Measurements from ENCODE around the gene SH3RF1. TPM values are rescaled to one million over a fixed set of nuclear protein-coding genes. Genes with fewer than 3 reads are reported as not detected.

Gene SH3RF1
- total and polyA plus RNA-seq, 2 of the 13 experiments (the other 11 are each of a cell fraction or from before 2014, with no cell fraction given), result 3.1 to 3.2 TPM

DNA sequence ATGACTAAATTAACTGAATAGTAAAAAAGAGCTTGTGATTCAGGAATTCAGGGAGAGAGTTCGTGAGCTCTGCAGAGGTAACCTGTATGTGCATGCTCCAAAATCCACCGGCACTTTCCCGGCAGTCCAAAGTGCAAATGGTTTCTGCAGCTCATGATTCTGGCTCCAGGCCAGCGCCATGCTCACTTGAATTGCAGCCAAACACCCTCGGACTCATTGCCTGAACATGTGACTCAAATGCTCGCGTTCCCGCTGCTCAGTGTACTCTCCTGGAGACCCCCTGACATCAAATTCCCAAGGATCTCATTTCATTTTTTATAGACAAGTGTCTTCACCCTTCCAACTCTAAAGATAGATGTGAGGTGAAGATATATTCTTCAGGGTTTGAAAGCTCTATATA, 44.1 kb upstream of the SH3RF1 start (continued):
- peak; percentile 15; the same call in 1 of the 2 replicates for TF ChIP-seq CTCF (CRISPR knock-in tag; IDR thresholded peaks at IDR 0.05)
- no peak for TF ChIP-seq HNF1A (IDR thresholded peaks at IDR 0.05; ENCODE audit: low read depth)
- no peak for TF ChIP-seq HNF1A (CRISPR knock-in tag; IDR thresholded peaks at IDR 0.05; ENCODE audit: borderline replicate concordance)
- TF ChIP-seq ZNF580 (CRISPR knock-in tag; IDR thresholded peaks at IDR 0.05; ENCODE audit: borderline replicate concordance, low read depth), result peak; percentile 83; the same call in 1 of the 2 replicates
- TF ChIP-seq ZNF232 (CRISPR knock-in tag; IDR thresholded peaks at IDR 0.05; ENCODE audit: borderline replicate concordance), result peak; percentile 62; the same call in 1 of the 2 replicates
- TF ChIP-seq, protein P1, sequence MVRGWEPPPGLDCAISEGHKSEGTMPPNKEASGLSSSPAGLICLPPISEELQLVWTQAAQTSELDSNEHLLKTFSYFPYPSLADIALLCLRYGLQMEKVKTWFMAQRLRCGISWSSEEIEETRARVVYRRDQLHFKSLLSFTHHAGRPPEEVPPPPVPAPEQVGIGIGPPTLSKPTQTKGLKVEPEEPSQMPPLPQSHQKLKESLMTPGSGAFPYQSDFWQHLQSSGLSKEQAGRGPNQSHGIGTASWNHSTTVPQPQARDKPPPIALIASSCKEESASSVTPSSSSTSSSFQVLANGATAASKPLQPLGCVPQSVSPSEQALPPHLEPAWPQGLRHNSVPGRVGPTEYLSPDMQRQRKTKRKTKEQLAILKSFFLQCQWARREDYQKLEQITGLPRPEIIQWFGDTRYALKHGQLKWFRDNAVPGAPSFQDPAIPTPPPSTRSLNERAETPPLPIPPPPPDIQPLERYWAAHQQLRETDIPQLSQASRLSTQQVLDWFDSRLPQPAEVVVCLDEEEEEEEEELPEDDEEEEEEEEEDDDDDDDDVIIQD (CRISPR knock-in tag; IDR thresholded peaks at IDR 0.05; ENCODE audit: low read depth), result peak; percentile 88
- peak; percentile 98 for TF ChIP-seq SALL1 (CRISPR knock-in tag; IDR thresholded peaks at IDR 0.05)
- TF ChIP-seq, protein P2, sequence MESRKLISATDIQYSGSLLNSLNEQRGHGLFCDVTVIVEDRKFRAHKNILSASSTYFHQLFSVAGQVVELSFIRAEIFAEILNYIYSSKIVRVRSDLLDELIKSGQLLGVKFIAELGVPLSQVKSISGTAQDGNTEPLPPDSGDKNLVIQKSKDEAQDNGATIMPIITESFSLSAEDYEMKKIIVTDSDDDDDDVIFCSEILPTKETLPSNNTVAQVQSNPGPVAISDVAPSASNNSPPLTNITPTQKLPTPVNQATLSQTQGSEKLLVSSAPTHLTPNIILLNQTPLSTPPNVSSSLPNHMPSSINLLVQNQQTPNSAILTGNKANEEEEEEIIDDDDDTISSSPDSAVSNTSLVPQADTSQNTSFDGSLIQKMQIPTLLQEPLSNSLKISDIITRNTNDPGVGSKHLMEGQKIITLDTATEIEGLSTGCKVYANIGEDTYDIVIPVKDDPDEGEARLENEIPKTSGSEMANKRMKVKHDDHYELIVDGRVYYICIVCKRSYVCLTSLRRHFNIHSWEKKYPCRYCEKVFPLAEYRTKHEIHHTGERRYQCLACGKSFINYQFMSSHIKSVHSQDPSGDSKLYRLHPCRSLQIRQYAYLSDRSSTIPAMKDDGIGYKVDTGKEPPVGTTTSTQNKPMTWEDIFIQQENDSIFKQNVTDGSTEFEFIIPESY (CRISPR knock-in tag; IDR thresholded peaks at IDR 0.05), result 0 out of 2 replicates have a peak, but pooled peaks have one; percentile 8
- peak; percentile 75 for TF ChIP-seq RCOR2 (CRISPR knock-in tag; IDR thresholded peaks at IDR 0.05)
- TF ChIP-seq ZNF792 (CRISPR knock-in tag; IDR thresholded peaks at IDR 0.05), result peak; percentile 69; the same call in 1 of the 2 replicates
- TF ChIP-seq ZNF17 (CRISPR knock-in tag; IDR thresholded peaks at IDR 0.05), result peak; percentile 78; the same call in 1 of the 2 replicates
- peak; percentile 86 for TF ChIP-seq POGZ (CRISPR knock-in tag; IDR thresholded peaks at IDR 0.05)
- TF ChIP-seq HMG20A (CRISPR knock-in tag; IDR thresholded peaks at IDR 0.05; ENCODE audit: borderline replicate concordance), result peak; percentile 76; the same call in 1 of the 2 replicates
- TF ChIP-seq CREM (IDR thresholded peaks at IDR 0.05), result 0 out of 2 replicates have a peak, but pooled peaks have one; percentile 39
- TF ChIP-seq CREM (CRISPR knock-in tag; IDR thresholded peaks at IDR 0.05), result no peak
- TF ChIP-seq FOXO1 (CRISPR knock-in tag; IDR thresholded peaks at IDR 0.05), result peak; percentile 22; the same call in 1 of the 2 replicates
- TF ChIP-seq, protein P3, sequence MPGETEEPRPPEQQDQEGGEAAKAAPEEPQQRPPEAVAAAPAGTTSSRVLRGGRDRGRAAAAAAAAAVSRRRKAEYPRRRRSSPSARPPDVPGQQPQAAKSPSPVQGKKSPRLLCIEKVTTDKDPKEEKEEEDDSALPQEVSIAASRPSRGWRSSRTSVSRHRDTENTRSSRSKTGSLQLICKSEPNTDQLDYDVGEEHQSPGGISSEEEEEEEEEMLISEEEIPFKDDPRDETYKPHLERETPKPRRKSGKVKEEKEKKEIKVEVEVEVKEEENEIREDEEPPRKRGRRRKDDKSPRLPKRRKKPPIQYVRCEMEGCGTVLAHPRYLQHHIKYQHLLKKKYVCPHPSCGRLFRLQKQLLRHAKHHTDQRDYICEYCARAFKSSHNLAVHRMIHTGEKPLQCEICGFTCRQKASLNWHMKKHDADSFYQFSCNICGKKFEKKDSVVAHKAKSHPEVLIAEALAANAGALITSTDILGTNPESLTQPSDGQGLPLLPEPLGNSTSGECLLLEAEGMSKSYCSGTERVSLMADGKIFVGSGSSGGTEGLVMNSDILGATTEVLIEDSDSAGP (CRISPR knock-in tag; IDR thresholded peaks at IDR 0.05; ENCODE audit: borderline replicate concordance), result 0 out of 2 replicates have a peak, but pooled peaks have one; percentile 38
- peak; percentile 75 for TF ChIP-seq NCOA2 (CRISPR knock-in tag; IDR thresholded peaks at IDR 0.05)
- no peak for TF ChIP-seq CBX2 (IDR thresholded peaks at IDR 0.05; ENCODE audit: low read depth, low read length)
- TF ChIP-seq CBX2 (CRISPR knock-in tag; IDR thresholded peaks at IDR 0.05; ENCODE audit: low read depth), result 0 out of 2 replicates have a peak, but pooled peaks have one; percentile 80

Measured in HepG2 (cell line).